HG03378 (cell line): ENCODE measurements around the gene NF1.
"Not testable (repeated sequence)": the region's sequence is repeated elsewhere in the genome, so short reads cannot be mapped to it uniquely, and the experiment has no call there.

Experiments used
- ATAC-seq: cut with Tn5 transposase; IDR thresholded peaks from one replicate; pipeline ENCODE4 v1.9.1; 2021; ENCODE audit warnings: mild to moderate bottlenecking, moderate library complexity; ENCODE audit not compliant: unreplicated experiment

The NF1 gene

GRCh38 chr17:31378638-31379037 lies 283.9 kb downstream of the NF1 start:
- ATAC-seq = no peak

- ATAC-seq = no peak
Measured at GRCh38 chr17:31379597-31380205, 284.9 kb downstream of the NF1 start.

GRCh38 chr17:31381165-31381668 lies 286.4 kb downstream of the NF1 start:
- no peak for ATAC-seq

GRCh38 chr17:31382668-31383275 lies 288.0 kb downstream of the NF1 start:
- not testable (repeated sequence) for ATAC-seq

GRCh38 chr17:31383488-31383887 lies 288.7 kb downstream of the NF1 start:
- ATAC-seq = not testable (repeated sequence)

GRCh38 chr17:31385428-31386285 lies 290.9 kb downstream of the NF1 start:
- ATAC-seq = no peak

- ATAC-seq = no peak
Measured at GRCh38 chr17:31386542-31387075, 291.8 kb downstream of the NF1 start.

- ATAC-seq = no peak
Measured at GRCh38 chr17:31387438-31387837, 292.7 kb downstream of the NF1 start.

GRCh38 chr17:31388351-31388750 lies 293.6 kb downstream of the NF1 start:
- ATAC-seq = no peak

GRCh38 chr17:31388770-31389656 lies 294.2 kb downstream of the NF1 start:
- ATAC-seq = no peak

- ATAC-seq = no peak
Measured at GRCh38 chr17:31389657-31390381, 295.0 kb downstream of the NF1 start.

GRCh38 chr17:31390426-31390747 lies 295.6 kb downstream of the NF1 start:
- no peak for ATAC-seq

GRCh38 chr17:31390748-31391495 lies 296.1 kb downstream of the NF1 start:
- ATAC-seq = no peak

GRCh38 chr17:31391496-31391949 lies 296.7 kb downstream of the NF1 start, which contains the start of gene RAB11FIP4:
TSS of gene RAB11FIP4 (plus strand) at chr17:31391675. CDS start at chr17:31391853, 178 bp downstream.
- no peak for ATAC-seq

GRCh38 chr17:31392002-31392855 lies 297.5 kb downstream of the NF1 start:
- no peak for ATAC-seq

- ATAC-seq = no peak
Measured at GRCh38 chr17:31392856-31393748, 298.3 kb downstream of the NF1 start.

GRCh38 chr17:31393749-31394146 lies 299.0 kb downstream of the NF1 start:
- ATAC-seq = no peak
